Measurements from ENCODE around the gene CERK.

The CERK gene

GRCh38 chr22:46654927-46655595 is 83.0 kb downstream of the CERK start:
- DNase-seq (ENCODE audit: low read depth) = no peak
- H3K4me3 ChIP-seq (ENCODE audit: low read depth, low read length) = no peak overlapping the region
- TF ChIP-seq CTCF (IDR thresholded peaks at IDR 0.05; ENCODE audit: control insufficient read depth, extremely low read depth, insufficient read depth) = no peak

GRCh38 chr22:46654426-46654825 is 83.6 kb downstream of the CERK start:
- DNase-seq (ENCODE audit: low read depth) = no peak
- no peak for TF ChIP-seq CTCF (IDR thresholded peaks at IDR 0.05; ENCODE audit: control insufficient read depth, extremely low read depth, insufficient read depth)
- H3K4me3 ChIP-seq (ENCODE audit: low read depth, low read length) = no peak overlapping the region

- DNase-seq (ENCODE audit: low read depth) = no peak
- no peak for TF ChIP-seq CTCF (IDR thresholded peaks at IDR 0.05; ENCODE audit: control insufficient read depth, extremely low read depth, insufficient read depth)
- no peak overlapping the region for H3K4me3 ChIP-seq (ENCODE audit: low read depth, low read length)
Observed at GRCh38 chr22:46653596-46653995, 84.5 kb downstream of the CERK start.

GRCh38 chr22:46652847-46653331 is 85.2 kb downstream of the CERK start:
- H3K4me3 ChIP-seq (ENCODE audit: low read depth, low read length) = no peak overlapping the region
- no peak for TF ChIP-seq CTCF (IDR thresholded peaks at IDR 0.05; ENCODE audit: control insufficient read depth, extremely low read depth, insufficient read depth)
- no peak for DNase-seq (ENCODE audit: low read depth)

GRCh38 chr22:46652081-46652846 is 85.8 kb downstream of the CERK start:
- DNase-seq (ENCODE audit: low read depth) = no peak
- no peak overlapping the region for H3K4me3 ChIP-seq (ENCODE audit: low read depth, low read length)
- TF ChIP-seq CTCF (IDR thresholded peaks at IDR 0.05; ENCODE audit: control insufficient read depth, extremely low read depth, insufficient read depth) = no peak

- no peak for TF ChIP-seq CTCF (IDR thresholded peaks at IDR 0.05; ENCODE audit: control insufficient read depth, extremely low read depth, insufficient read depth)
- H3K4me3 ChIP-seq (ENCODE audit: low read depth, low read length) = no peak overlapping the region
- no peak for DNase-seq (ENCODE audit: low read depth)
Observed at GRCh38 chr22:46651316-46651715, 86.7 kb downstream of the CERK start.

Data from LNCaP clone FGC (cell line).